GM19397 (cell line): ENCODE measurements around the gene FUT6.
"Not testable (repeated sequence)": the region's sequence is repeated elsewhere in the genome, so short reads cannot be mapped to it uniquely, and the experiment has no call there.

Source experiments
- ATAC-seq: cut with Tn5 transposase; IDR thresholded peaks from one replicate; pipeline ENCODE4 v1.9.1; 2021; ENCODE audit warnings: mild to moderate bottlenecking, moderate library complexity; ENCODE audit not compliant: unreplicated experiment

The FUT6 gene

GRCh38 chr19:5863030-5863665 lies 23.6 kb upstream of the FUT6 start:
- no peak for ATAC-seq

GRCh38 chr19:5857203-5858081 lies 17.9 kb upstream of the FUT6 start:
- ATAC-seq: no peak

GRCh38 chr19:5855151-5855550 lies 15.6 kb upstream of the FUT6 start:
- not testable (repeated sequence) for ATAC-seq

GRCh38 chr19:5854121-5854520 lies 14.6 kb upstream of the FUT6 start:
- ATAC-seq: not testable (repeated sequence)

GRCh38 chr19:5851302-5851701 lies 11.8 kb upstream of the FUT6 start, which contains the start of gene FUT3:
Gene FUT3 (minus strand): TSS chr19:5851449.
- ATAC-seq: no peak

GRCh38 chr19:5850743-5851293 lies 11.3 kb upstream of the FUT6 start:
- ATAC-seq: no peak

- no peak for ATAC-seq
Measured at GRCh38 chr19:5850189-5850588, 10.7 kb upstream of the FUT6 start.

GRCh38 chr19:5848621-5849020 lies 9.1 kb upstream of the FUT6 start:
- not testable (repeated sequence) for ATAC-seq

GRCh38 chr19:5847846-5848245 lies 8.3 kb upstream of the FUT6 start:
- not testable (repeated sequence) for ATAC-seq

GRCh38 chr19:5844456-5845433 lies 5.2 kb upstream of the FUT6 start:
- ATAC-seq: no peak

- no peak for ATAC-seq
Measured at GRCh38 chr19:5843295-5843927, 3.9 kb upstream of the FUT6 start.

- not testable (repeated sequence) for ATAC-seq
Measured at GRCh38 chr19:5841735-5842111, 2.2 kb upstream of the FUT6 start.

- no peak for ATAC-seq
Measured at GRCh38 chr19:5838353-5839064, 993 bp downstream of the FUT6 start.

GRCh38 chr19:5837761-5838352 lies 1.6 kb downstream of the FUT6 start:
- ATAC-seq: no peak

GRCh38 chr19:5832527-5833216 lies 6.8 kb downstream of the FUT6 start:
- ATAC-seq: no peak

- no peak for ATAC-seq
Measured at GRCh38 chr19:5832061-5832460, 7.4 kb downstream of the FUT6 start.

GRCh38 chr19:5831159-5831558 lies 8.3 kb downstream of the FUT6 start:
- ATAC-seq: no peak

- ATAC-seq: no peak
Measured at GRCh38 chr19:5829567-5830310, 9.8 kb downstream of the FUT6 start.
